Glutamatergic neuron (in vitro differentiated cells): ENCODE results near the gene RNF212. TPM values are rescaled to one million over a fixed set of nuclear protein-coding genes. Genes with fewer than 3 reads are reported as not detected.

Source experiments
- DNase-seq: peaks from one replicate; pipeline ENCODE4 v3.0.0; 2022
- H3K27ac Mint-ChIP-seq: one replicate; pipeline ENCODE4 v1.8.0; 2020; ENCODE audit warnings: mild to moderate bottlenecking, mixed read lengths, inconsistent platforms; ENCODE audit not compliant: unreplicated experiment
- H3K27me3 Mint-ChIP-seq: one replicate; pipeline ENCODE4 v1.8.0; 2020; ENCODE audit warnings: mild to moderate bottlenecking, moderate library complexity, mixed read lengths, inconsistent platforms; ENCODE audit not compliant: unreplicated experiment
- H3K36me3 Mint-ChIP-seq: one replicate; pipeline ENCODE4 v1.8.0; 2020; ENCODE audit warnings: mild to moderate bottlenecking, mixed read lengths, inconsistent platforms; ENCODE audit not compliant: unreplicated experiment
- H3K4me1 Mint-ChIP-seq: one replicate; pipeline ENCODE4 v1.8.0; 2020; ENCODE audit warnings: mild to moderate bottlenecking, low read depth, mixed read lengths, inconsistent platforms; ENCODE audit not compliant: unreplicated experiment
- H3K4me3 Mint-ChIP-seq: one replicate; pipeline ENCODE4 v1.8.0; 2020; ENCODE audit warnings: mild to moderate bottlenecking, mixed read lengths, inconsistent platforms; ENCODE audit not compliant: unreplicated experiment
- H3K9me3 Mint-ChIP-seq: one replicate; pipeline ENCODE4 v1.8.0; 2020; ENCODE audit warnings: mild to moderate bottlenecking, moderate library complexity, mixed read lengths, inconsistent platforms; ENCODE audit not compliant: unreplicated experiment
- CTCF ChIP-seq: fragments of 200-600 bp; sonication (generic); IDR thresholded peaks from one replicate; pipeline ENCODE4 v1.5.0; 2021; ENCODE audit not compliant: partially characterized antibody, unreplicated experiment
- total RNA-seq: library from RNA; stranded (reverse); fragmentation: NEBNext Ultra II Directional; extraction: Animal tissue kit (Norgen Biotek cat#: 25700); gene quantifications from one replicate; pipeline ENCODE4 v1.2.1, GENCODE V29; 2021; ENCODE audit not compliant: unreplicated experiment

RNF212 gene
- total RNA-seq, 1 donor from 2014 or later = 11.1 TPM

- TF ChIP-seq CTCF = no peak
- peaks cover 17% of the 10 kb centered on the region for H3K27me3 Mint-ChIP-seq
- no peak overlapping the region for H3K27ac Mint-ChIP-seq
- no peak overlapping the region for H3K4me3 Mint-ChIP-seq
- H3K4me1 Mint-ChIP-seq = peaks cover 2% of the 10 kb centered on the region
- H3K9me3 Mint-ChIP-seq = peaks cover 9% of the 10 kb centered on the region
- H3K36me3 Mint-ChIP-seq = no peaks in the 10 kb centered on the region
- DNase-seq = no peak
Measured at GRCh38 chr4:1075225-1075624, 38.1 kb downstream of the RNF212 start.

- DNase-seq = no peak
- Mint-ChIP-seq H3K36me3 (no peaks in the 10 kb centered on the region), H3K4me1 (no peaks in the 10 kb centered on the region), H3K4me3 (no peak overlapping the region), H3K27me3 (peaks cover 15% of the 10 kb centered on the region), H3K27ac (no peak overlapping the region), H3K9me3 (peaks cover 10% of the 10 kb centered on the region)
- TF ChIP-seq CTCF = no peak
Measured at GRCh38 chr4:1074077-1074476, 39.3 kb downstream of the RNF212 start.

- DNase-seq = peak; percentile 49
- Mint-ChIP-seq H3K27me3 (peaks cover 12% of the 10 kb centered on the region), H3K4me3 (no peak overlapping the region), H3K36me3 (no peaks in the 10 kb centered on the region), H3K27ac (no peak overlapping the region), H3K4me1 (no peaks in the 10 kb centered on the region), H3K9me3 (peaks cover 7% of the 10 kb centered on the region)
- TF ChIP-seq CTCF = peak; percentile 61
Measured at GRCh38 chr4:1072830-1073446, 40.4 kb downstream of the RNF212 start.

GRCh38 chr4:1069394-1069793 is 44.0 kb downstream of the RNF212 start:
- H3K36me3 Mint-ChIP-seq = no peaks in the 10 kb centered on the region
- H3K9me3 Mint-ChIP-seq = peaks cover 7% of the 10 kb centered on the region
- peaks cover 4% of the 10 kb centered on the region for H3K4me1 Mint-ChIP-seq
- no peak for DNase-seq
- no peak overlapping the region for H3K27ac Mint-ChIP-seq
- H3K4me3 Mint-ChIP-seq = no peak overlapping the region
- TF ChIP-seq CTCF = no peak
- H3K27me3 Mint-ChIP-seq = peaks cover 4% of the 10 kb centered on the region

GRCh38 chr4:1065732-1066131 is 47.6 kb downstream of the RNF212 start:
- H3K9me3 Mint-ChIP-seq = peaks cover 6% of the 10 kb centered on the region
- no peaks in the 10 kb centered on the region for H3K36me3 Mint-ChIP-seq
- H3K4me1 Mint-ChIP-seq = peaks cover 31% of the 10 kb centered on the region
- no peak overlapping the region for H3K27ac Mint-ChIP-seq
- no peak overlapping the region for H3K4me3 Mint-ChIP-seq
- H3K27me3 Mint-ChIP-seq = peaks cover 4% of the 10 kb centered on the region
- no peak for DNase-seq
- TF ChIP-seq CTCF = no peak
